ENCODE measurements around the gene PSME2. TPM values are rescaled to one million over a fixed set of nuclear protein-coding genes. Genes with fewer than 3 reads are reported as not detected.

PSME2 gene
- total and polyA plus RNA-seq, 9 of the 15 experiments (the other 6 are each of a cell fraction or from before 2014, with no cell fraction given), result 111 to 579 (median 159) TPM

GRCh38 chr14:24094841-24095270 is 51.6 kb downstream of the PSME2 start (continued):
- TF ChIP-seq CTCFL (IDR thresholded peaks at IDR 0.05; ENCODE audit: borderline replicate concordance, insufficient read depth, low read depth, low read length, poor library complexity, severe bottlenecking), result no peak
- TF ChIP-seq MCM7 (IDR thresholded peaks at IDR 0.05), result no peak
- peak; percentile 31 for TF ChIP-seq RBFOX2 (IDR thresholded peaks at IDR 0.05; ENCODE audit: low read depth, low read length)
- TF ChIP-seq SAP30 (IDR thresholded peaks at IDR 0.05; ENCODE audit: borderline replicate concordance, insufficient read depth, low read depth, low read length, poor library complexity, severe bottlenecking), result peak; percentile 1
- TF ChIP-seq TCFL5 (CRISPR knock-in tag; conservative IDR thresholded peaks at IDR 0.05), result no peak
- 0 out of 4 replicates have a peak, but pooled peaks of 1 of the 2 experiments have one; percentile 1 for TF ChIP-seq ZNF639 (CRISPR knock-in tag; conservative IDR thresholded peaks at IDR 0.05 in 1 of 2, IDR thresholded peaks at IDR 0.05 in 1 of 2)
- TF ChIP-seq SRSF1 (IDR thresholded peaks at IDR 0.05; ENCODE audit: low read depth, low read length), result no peak

Measured in K562 (cell line).